ENCODE results near the gene ABCG4. TPM values are rescaled to one million over a fixed set of nuclear protein-coding genes. Genes with fewer than 3 reads are reported as not detected.

ABCG4 gene
- total and polyA plus RNA-seq, 9 of the 15 experiments (the other 6 are each of a cell fraction or from before 2014, with no cell fraction given) = 0.03 to 0.11 (median 0.07) TPM; not detected in 4

DNA sequence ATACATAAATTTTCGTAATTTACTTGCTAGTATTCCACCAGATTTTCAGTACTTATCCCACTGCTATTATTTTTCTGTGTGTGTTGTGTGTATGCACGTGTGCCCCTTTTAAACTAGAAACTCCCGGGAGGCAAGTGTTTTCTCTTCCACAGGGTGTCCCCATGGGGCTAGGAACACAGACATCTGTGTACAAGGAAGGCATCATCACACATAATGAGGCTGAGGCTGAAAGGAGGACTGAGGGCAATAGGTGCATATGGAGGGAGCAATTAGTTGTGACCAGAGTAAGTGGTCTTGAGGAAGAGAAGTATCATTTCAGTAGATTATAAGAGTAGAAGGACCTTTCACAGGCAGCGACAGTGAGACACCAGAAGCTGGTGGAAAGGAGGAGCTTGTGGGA is 45.1 kb upstream of the ABCG4 start (continued):
- 0 out of 4 replicates have a peak, but pooled peaks of 1 of the 2 experiments have one; percentile 38 for TF ChIP-seq FOXK2 (conservative IDR thresholded peaks at IDR 0.05 in 1 of 2, IDR thresholded peaks at IDR 0.05 in 1 of 2; ENCODE audit: low read depth in 2 of 2)
- peak; percentile 28; the same call in 1 of the 2 replicates for TF ChIP-seq BHLHE40 (IDR thresholded peaks at IDR 0.05; ENCODE audit: low read length)
- no peak for TF ChIP-seq SREBF2 (CRISPR knock-in tag; IDR thresholded peaks at IDR 0.05)

DNA sequence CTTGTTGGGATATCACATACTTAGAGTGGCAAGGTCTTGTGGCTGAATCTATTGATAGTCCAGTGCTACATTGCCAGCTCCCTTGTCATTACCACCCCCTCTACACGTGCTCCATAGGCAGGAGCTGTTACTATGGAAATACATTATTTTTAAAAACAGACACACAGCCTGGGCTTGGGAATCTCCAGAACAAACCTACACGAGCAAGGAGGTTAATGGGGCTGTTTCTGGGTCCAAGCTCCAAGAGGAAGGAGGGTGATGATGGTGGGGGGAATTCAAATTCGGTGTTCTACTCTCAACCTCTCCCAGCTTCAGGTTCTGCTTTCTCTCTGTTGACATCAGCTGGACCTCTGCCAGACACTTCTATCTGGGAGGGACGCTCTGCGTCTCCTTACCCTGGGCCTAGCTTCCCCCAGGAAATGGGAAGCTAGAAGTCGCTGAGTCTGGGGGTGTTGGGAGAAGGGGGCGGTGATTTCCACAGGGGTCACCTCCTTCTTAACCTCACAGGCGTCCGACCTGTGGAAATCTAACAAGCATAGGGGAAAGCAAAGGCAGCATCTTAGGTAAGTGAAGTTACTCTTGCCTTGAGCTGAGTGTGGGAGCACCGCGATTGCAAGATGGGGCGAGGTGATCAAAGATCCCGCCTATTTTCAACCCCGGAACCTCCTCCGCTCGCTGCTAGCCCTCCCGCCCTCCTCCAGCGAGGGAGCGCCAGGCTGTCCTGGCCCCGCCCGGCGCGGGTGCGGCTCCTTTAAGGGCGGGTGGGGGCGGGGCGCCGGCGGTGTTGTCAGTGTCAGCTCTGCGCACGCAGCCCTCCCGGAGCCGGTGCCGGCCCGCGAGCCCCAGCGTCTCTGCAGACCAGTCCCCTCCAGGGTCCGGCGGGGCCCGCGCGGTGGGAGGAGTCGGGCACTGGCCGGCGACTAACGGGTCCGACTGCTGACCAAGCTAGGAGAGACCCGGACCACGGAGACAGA is 42.0 kb upstream of the ABCG4 start, which contains the start of gene C2CD2L:
TSS of gene C2CD2L (plus strand) at position 781 of the 974 bp plus-strand sequence. CDS start 398 bp downstream, outside the sequence.
- ChIA-PET POLR2A (interaction anchor here (0.6 to 5.8 kb wide), 26 partner anchors 9 to 759 kb away, joined by 3 to 75 read pairs (median 4); partner anchors contain the start of genes HMBS, RPS25 and TRAPPC4), CTCF (ENCODE audit: low intra/inter-chr PET ratio) (interaction anchor here (1.0 to 1.2 kb wide), 2 partner anchors 90 to 217 kb away, joined by 3 read pairs; no protein-coding TSS in a partner anchor)
- Histone ChIP-seq H3K27ac (ENCODE audit: extremely low read depth, low read depth, low read length) (peak within 1 kb of the TSS; percentile 83), H3K27me3 (ENCODE audit: control insufficient read depth in 2 of 2, insufficient read depth in 2 of 2, low read length in 2 of 2) (no peaks in the 10 kb centered on the region), H3K36me3 (ENCODE audit: control insufficient read depth, insufficient read depth, low read length) (peaks cover 31% of the 10 kb centered on the region; the same call in 2 of the 3 replicates), H3K9me3 (replicated peaks; ENCODE audit: control insufficient read depth, insufficient read depth, low read depth, low read length) (no peaks in the 10 kb centered on the region), H3K9me1 (ENCODE audit: control insufficient read depth, insufficient read depth, low read length) (no peaks in the 10 kb centered on the region), H3K4me3 (peak within 1 kb of the TSS; percentile 94), H3K4me2 (ENCODE audit: insufficient read depth, low read length) (peak within 1 kb of the TSS; percentile 99), H3K79me2 (ENCODE audit: control insufficient read depth, insufficient read depth, low read length) (peaks cover 48% of the 10 kb centered on the region), H2AFZ (ENCODE audit: low read depth, low read length) (peak within 1 kb of the TSS; percentile 81), H3K4me1 (replicated peaks in 1 of 2; ENCODE audit: control insufficient read depth in 2 of 2, insufficient read depth in 2 of 2, low read length in 2 of 2) (peaks cover 39 to 44% of the 10 kb centered on the region in 2 experiments), H4K20me1 (replicated peaks; ENCODE audit: control insufficient read depth, insufficient read depth, low read length) (peaks cover 16% of the 10 kb centered on the region), H3K9ac (ENCODE audit: insufficient read depth in 1 of 2, low read depth in 2 of 2, low read length in 2 of 2) (peak within 1 kb of the TSS; percentile 71 to 94)
- WGBS (ENCODE audit: insufficient coverage, low coverage, missing lambda C conversion rate) = 1% methylated on average over 20 of the region's 49 CpGs
- ATAC-seq (peak; percentile 91), FAIRE-seq (peak; percentile 78), DNase-seq (ENCODE audit: extremely low read depth in 1 of 4, low spot score in 3 of 4) (peak; percentile 94 to 98 (median 96))
- BruUV-seq (replicated peaks) = TSS peak; percentile 69
- intact Hi-C loops (cut with micrococcal nuclease) (loop anchor here (5.0 kb wide), 1 partner anchor 270 kb away; no protein-coding TSS in a partner anchor), in situ Hi-C loops (cut with MboI) (no loop called here)
- TF ChIP-seq GABPA (tag; conservative IDR thresholded peaks at IDR 0.05; ENCODE audit: low read depth) (peak; percentile 53), ZBTB17 (CRISPR knock-in tag; IDR thresholded peaks at IDR 0.05) (no peak), GABPB1 (CRISPR knock-in tag; IDR thresholded peaks at IDR 0.05) (peak; percentile 66), TCF7 (IDR thresholded peaks at IDR 0.05; ENCODE audit: borderline replicate concordance) (0 out of 2 replicates have a peak, but pooled peaks have one; percentile 63), E2F6 (IDR thresholded peaks at IDR 0.05; ENCODE audit: borderline replicate concordance in 1 of 2, extremely low read depth in 1 of 2, insufficient read depth in 1 of 2, insufficient read length in 1 of 2, low read depth in 1 of 2, low read length in 1 of 2, poor library complexity in 1 of 2, severe bottlenecking in 1 of 2) (peak; percentile 82 to 85), SMARCA4 (IDR thresholded peaks at IDR 0.05) (peak; percentile 50; the same call in 1 of the 2 replicates), PML (IDR thresholded peaks at IDR 0.05; ENCODE audit: low read length) (peak; percentile 61; the same call in 1 of the 2 replicates), ZFP36 (IDR thresholded peaks at IDR 0.05; ENCODE audit: low read depth, low read length, partially characterized antibody) (no peak), SMAD1 (IDR thresholded peaks at IDR 0.05; ENCODE audit: low read depth, low read length, partially characterized antibody) (no peak), ZNF354B (CRISPR knock-in tag; IDR thresholded peaks at IDR 0.05) (no peak), NCOA1 (IDR thresholded peaks at IDR 0.05; ENCODE audit: low read depth) (peak; percentile 70), CEBPB (tag; IDR thresholded peaks at IDR 0.05) (peak; percentile 75), GATA2 (CRISPR knock-in tag; IDR thresholded peaks at IDR 0.05) (no peak), EGR1 (conservative IDR thresholded peaks at IDR 0.05) (peak; percentile 63; the same call in 1 of the 2 replicates), ELF1 (tag; IDR thresholded peaks at IDR 0.05) (peak; percentile 12), ZBED1 (IDR thresholded peaks at IDR 0.05) (no peak), ZFX (CRISPR knock-in tag; IDR thresholded peaks at IDR 0.05) (peak; percentile 96), NCOR1 (IDR thresholded peaks at IDR 0.05) (peak; percentile 30; the same call in 1 of the 2 replicates)
